GM18526 (cell line): ENCODE measurements around the gene SLC35F3.

Experiments used
- POLR2A ChIP-seq: IDR thresholded peaks from 3 replicates; pipeline ENCODE4 v1.6.1; 2011; ENCODE audit not compliant: insufficient read length; ENCODE audit errors: extremely low read depth

SLC35F3 gene

DNA sequence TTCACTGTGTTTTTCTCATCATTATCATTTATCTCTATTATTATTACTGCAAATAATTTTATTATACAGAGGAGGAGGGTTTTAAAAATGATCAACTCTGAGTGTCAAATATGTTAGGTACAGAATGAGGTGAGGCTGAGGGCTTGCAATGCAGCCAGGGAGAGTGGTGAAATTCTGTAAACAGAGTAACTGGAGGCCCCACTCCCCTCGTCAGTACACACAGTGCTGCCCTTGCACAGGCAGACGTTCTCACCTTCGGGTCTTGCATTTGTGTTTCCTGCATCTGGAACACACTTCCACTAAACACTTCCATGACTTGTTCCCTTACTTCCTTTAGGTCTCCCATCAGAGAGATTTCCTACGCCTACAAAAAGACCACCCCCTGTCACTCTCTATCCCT, 444.5 kb downstream of the SLC35F3 start:
- TF ChIP-seq POLR2A, result no peak

DNA sequence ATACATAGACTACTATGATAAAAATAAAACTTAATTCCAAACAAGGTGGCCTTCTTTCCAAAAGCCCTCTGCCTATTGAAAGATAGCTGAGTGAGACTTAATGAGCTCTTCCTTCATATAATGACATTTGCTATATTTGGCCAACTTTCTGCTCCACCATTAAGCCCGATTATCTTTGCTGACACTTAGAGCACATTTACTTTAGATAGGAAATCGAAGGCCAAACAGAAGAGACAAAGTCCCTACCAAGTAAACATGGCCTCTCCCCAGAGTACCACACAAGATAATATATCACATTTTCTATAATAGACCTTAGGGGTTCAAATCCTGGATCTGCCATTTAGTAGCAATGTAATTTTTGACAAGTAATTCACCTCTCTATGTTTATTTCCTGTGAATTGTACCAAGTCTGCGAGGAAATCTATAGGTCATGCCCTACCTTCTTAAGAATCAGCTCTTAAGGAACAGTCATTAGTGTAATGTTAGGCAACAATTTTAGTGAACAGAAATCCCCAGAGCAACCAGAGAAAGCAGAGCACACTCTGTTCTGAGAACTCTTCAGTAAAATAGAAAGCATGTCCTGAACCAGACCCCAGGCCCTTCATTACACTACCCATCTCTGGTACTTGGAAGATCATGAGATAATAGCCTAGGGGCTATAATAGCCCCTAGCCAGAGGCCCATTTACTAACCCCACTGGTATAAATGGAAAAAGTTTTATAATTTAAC, 451.5 kb downstream of the SLC35F3 start:
- TF ChIP-seq POLR2A, result no peak

DNA sequence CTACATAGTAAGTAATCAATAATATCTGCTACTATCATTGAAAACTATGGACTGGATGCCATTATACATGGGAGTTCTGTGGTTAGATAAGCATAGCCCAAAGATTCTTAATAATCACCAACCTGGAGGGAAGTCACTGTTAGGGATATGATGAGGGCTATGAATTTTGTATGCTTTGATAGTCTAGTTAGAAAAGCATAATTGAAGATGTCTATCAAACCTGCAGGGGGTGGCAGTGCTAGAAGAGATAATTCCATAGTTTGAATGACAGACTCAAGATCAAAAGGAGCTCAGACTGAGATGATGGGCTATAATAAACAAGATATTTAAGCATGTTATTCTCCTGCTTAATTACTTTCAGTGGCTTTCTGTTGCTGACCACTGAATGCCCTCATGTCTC, 453.4 kb downstream of the SLC35F3 start:
- no peak for TF ChIP-seq POLR2A

DNA sequence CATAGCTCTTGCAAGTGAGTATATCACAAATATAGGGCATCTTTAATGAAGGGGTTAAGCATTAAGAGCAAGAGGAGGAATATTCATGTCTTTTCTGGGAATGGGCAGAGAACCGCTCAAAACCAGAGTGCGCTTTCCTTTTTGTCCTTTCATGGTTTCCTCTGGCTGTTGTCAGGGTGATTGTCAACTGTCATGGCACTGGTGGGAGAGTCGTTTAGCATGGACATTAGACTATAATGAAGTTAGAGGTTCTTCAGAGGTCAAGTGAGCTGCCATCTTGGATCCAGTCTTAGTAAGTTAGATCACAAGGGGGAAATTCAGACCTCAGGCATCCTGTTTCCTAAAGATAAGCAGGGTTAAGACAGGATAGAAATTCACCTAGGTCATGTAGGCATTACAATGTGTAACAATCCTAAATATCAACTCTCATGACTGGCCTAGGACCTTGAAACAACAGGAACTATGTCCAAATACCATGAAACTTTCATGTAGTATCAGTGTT, 456.7 kb downstream of the SLC35F3 start:
- TF ChIP-seq POLR2A, result no peak

DNA sequence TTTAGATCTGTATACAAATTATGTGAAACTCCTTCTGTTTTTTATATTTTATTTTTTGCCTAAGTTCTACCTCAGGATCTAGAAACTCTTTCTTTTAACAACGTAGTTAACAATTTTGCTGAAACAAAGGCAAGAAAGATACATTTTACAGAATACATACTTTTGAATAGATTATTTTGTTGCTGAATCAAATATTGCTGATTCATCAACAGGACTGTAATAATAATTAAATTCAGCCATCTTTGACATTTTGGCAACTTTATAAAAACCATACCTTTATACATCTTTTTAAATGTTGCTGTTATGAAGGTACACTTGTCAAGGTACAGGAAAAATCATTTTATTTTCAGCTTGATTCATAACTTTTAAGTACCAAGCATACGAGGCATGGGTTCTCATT, 458.1 kb downstream of the SLC35F3 start:
- no peak for TF ChIP-seq POLR2A

DNA sequence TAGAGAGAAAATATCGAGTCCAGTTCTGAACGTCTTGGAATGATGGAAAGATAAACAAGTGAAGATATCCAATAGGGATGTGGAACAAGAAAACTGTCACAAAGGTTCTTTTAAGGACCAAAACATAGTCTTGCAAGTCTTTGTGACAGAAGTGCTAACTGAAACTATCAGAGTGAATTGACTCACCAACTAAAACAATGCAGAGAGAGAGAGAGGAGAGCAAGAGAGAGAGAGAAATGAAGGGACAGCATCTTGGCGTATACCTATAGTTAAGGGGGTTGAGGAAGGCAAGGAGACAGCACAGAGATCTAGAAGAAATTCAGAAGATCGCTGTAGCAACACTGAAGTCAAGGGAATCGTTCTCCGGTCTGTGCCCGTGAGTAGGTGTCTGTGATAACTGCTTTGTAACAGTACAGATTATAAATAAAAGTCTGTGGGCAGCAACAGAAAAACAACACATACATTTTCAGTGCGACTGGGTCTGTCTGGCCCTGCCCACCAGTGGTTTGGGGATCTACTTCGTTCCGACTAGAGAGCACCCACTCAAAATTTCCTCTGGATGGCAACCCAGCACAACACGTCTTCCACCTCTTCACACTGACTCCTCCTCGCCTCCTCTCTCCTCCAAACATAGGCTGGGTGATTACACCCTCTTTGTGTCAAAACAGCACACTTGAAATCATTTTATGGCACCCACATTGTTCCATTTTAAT, 464.0 kb downstream of the SLC35F3 start:
- no peak for TF ChIP-seq POLR2A

DNA sequence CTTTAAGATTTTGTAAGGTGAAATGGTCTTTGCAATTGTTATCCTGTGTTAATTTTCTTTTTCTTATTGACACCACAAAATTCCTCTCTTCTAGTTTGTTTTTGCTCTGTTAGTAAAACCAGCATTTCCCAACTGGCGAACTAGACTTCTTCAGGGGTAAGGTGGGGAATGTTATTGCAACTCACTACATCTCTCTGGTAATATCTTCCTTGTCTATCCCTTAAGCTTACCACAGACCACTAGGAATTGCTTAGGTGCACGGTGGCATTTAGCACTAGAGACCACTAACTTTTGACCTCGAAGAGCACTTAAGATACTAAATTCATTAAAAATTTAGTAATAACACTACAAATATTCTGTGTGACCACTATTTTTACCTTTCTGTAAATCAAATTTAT, 464.6 kb downstream of the SLC35F3 start:
- no peak for TF ChIP-seq POLR2A

DNA sequence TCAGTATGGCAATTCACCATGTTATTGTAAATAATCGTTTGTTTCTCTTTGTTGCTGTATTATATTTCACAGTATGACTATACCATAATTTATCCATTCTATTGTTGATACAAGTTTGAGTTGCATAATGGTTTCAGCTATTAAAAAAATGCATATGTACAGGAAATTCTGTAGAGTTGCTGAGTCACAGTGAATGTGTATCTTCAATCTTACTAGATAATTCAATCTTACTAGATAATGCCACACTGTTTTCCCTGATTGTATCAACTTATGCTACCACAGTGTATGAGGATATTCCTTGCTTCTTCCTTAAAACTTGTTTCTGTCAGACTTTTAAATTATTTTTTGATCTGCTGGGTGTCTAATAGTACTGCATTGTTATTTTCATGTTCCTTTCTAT, 465.3 kb downstream of the SLC35F3 start:
- TF ChIP-seq POLR2A, result no peak

DNA sequence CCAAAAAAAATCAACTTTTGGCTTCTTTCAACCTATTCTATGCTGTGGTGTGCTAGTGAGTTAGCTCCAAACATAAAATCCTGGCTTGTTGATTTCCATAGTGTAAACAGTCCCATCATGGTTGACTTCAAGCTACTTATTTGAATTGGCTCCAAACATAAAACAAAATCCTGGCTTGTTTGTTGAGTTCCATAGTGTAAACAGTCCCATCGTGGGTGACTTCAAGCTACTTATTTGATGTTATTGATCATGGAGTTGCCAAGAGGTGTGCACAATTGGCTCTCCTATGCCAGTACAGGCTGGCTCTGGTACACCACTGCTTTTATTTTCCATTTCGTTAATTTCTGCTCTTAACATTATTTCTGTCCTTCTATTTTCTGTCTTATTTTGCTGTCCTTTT, 466.9 kb downstream of the SLC35F3 start:
- TF ChIP-seq POLR2A, result no peak

DNA sequence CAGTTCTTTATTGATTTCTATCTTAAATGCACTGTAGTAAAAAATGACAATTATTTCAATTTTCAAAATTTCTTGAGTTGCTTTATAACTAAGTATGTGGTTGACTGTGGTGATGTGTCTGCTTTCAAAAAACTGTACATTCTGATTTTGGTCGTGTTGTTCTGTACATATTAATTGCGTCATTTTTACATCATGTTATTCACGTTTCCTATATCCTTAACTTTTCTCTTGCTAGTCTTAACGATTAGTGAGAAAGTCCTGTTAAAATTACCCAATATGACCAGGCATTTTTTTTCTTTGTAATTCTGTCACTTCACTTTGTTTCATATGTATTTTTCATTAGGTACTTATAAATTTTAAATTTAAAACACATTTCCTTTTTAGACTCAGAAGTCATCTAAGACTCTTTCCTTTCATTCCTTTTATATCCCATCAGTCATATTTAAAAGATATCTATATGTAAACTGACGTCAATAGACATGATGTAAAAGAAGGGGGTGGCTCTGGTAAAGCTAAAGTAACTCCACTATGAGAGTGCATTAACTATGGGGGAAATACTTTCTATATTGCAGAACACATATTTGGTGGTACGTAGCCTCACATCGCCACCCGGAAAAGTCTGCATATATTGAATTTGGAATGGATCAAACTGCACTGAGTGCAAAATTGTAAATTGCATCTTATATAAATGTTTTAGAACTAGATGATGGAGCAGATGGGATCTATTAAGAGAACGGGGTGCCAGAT, 467.7 kb downstream of the SLC35F3 start:
- no peak for TF ChIP-seq POLR2A

DNA sequence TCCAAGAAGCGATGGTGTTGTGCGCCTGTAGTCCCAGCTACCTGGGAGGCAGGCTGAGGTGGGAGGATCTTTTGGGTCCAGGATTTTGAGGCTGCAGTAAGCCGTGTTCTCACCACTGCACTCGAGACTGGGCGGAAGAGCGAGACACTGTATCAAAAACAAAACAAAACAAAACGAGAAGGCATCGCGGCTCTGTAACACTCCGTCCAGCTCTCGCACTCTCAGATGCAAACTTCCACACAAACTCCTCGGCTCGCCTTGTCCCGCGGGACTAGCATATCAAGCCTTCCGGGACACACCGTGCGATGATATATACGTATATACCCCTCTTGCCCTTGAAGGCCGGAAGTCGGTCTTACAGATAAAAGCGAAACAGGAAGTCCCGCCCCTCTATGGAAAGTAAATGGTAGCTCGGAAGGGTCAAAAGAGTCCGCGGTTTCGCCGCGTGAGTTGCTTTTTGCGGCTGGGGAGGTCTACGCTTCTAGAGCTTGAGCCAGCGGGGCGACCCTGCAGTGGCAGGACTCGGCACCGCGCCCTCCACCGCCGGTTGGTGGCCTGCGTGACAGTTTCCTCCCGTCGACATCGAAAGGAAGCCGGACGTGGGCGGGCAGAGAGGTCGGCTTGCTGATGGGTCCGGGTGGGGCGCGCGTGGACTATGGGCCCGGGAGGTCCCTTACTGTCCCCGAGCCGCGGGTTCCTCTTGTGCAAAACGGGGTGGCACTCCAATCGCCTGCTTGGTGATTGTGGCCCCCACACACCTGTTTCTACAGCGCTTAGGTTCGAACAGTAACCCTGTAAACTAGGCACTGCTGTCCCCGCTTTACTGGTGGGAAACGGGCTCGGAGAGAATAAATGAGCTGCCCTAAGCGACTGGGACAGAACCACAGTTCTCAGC, 468.8 kb downstream of the SLC35F3 start, which contains the start of gene COA6:
Gene COA6 (plus strand): TSS at position 393 of the 895 bp plus-strand sequence. CDS start 11 bp downstream, at position 404.
- TF ChIP-seq POLR2A, result peak; percentile 86

DNA sequence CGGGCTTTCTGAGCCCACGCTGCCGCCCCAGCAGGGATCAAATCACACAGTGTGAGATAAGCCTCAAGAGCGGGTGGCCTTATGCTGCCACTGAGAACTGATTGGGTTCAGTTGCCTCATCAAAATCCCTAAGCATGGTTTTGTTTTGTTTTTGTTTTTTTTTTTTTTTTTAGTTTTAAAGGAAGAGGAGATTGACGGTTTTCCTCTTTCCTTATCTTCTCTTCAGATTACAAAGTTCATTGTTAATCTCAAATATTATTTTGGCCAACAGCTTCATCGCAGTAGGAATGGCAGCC, 469.4 kb downstream of the SLC35F3 start:
- no peak for TF ChIP-seq POLR2A
